Measurements from ENCODE around the gene SMYD3. TPM values are rescaled to one million over a fixed set of nuclear protein-coding genes. Genes with fewer than 3 reads are reported as not detected.

Gene SMYD3
- total RNA-seq, 1 donor from 2014 or later: 20.8 TPM

GRCh38 chr1:246544001-246544400 is 36.9 kb upstream of the SMYD3 start:
- ATAC-seq (ENCODE audit: low read depth) (no peak), DNase-seq (no peak)
- Mint-ChIP-seq H3K36me3 (ENCODE audit: low read depth) (peaks cover 62% of the 10 kb centered on the region), H3K9me3 (no peaks in the 10 kb centered on the region), H3K27me3 (no peaks in the 10 kb centered on the region), H3K4me1 (no peaks in the 10 kb centered on the region), H3K27ac (no peak overlapping the region), H3K4me3 (no peak overlapping the region)
- CTCF ChIA-PET: no interaction called here
- TF ChIP-seq CTCF (IDR thresholded peaks at IDR 0.05): no peak
- intact Hi-C loops (cut with micrococcal nuclease): no loop called here
- POLR2A ChIA-PET: no interaction called here

GRCh38 chr1:246540738-246541491 is 33.8 kb upstream of the SMYD3 start:
- no peaks in the 10 kb centered on the region for H3K4me1 Mint-ChIP-seq
- POLR2A ChIA-PET: no interaction called here
- peaks cover 51% of the 10 kb centered on the region for H3K36me3 Mint-ChIP-seq (ENCODE audit: low read depth)
- TF ChIP-seq CTCF (IDR thresholded peaks at IDR 0.05): no peak
- CTCF ChIA-PET: no interaction called here
- no peak overlapping the region for H3K4me3 Mint-ChIP-seq
- no peaks in the 10 kb centered on the region for H3K9me3 Mint-ChIP-seq
- H3K27me3 Mint-ChIP-seq: no peaks in the 10 kb centered on the region
- ATAC-seq (ENCODE audit: low read depth): no peak
- intact Hi-C loops (cut with micrococcal nuclease): no loop called here
- no peak overlapping the region for H3K27ac Mint-ChIP-seq
- no peak for DNase-seq

GRCh38 chr1:246537887-246538286 is 30.8 kb upstream of the SMYD3 start:
- no peak for ATAC-seq (ENCODE audit: low read depth)
- DNase-seq: no peak
- H3K36me3 Mint-ChIP-seq (ENCODE audit: low read depth): peaks cover 26% of the 10 kb centered on the region

GRCh38 chr1:246537441-246537840 is 30.4 kb upstream of the SMYD3 start:
- no peak for ATAC-seq (ENCODE audit: low read depth)
- no peaks in the 10 kb centered on the region for H3K9me3 Mint-ChIP-seq
- no peak overlapping the region for H3K4me3 Mint-ChIP-seq
- no peak for DNase-seq
- intact Hi-C loops (cut with micrococcal nuclease): no loop called here
- TF ChIP-seq CTCF (IDR thresholded peaks at IDR 0.05): no peak
- ChIA-PET CTCF (no interaction called here), POLR2A (no interaction called here)
- H3K27ac Mint-ChIP-seq: no peak overlapping the region
- H3K36me3 Mint-ChIP-seq (ENCODE audit: low read depth): peaks cover 24% of the 10 kb centered on the region
- no peaks in the 10 kb centered on the region for H3K27me3 Mint-ChIP-seq
- H3K4me1 Mint-ChIP-seq: no peaks in the 10 kb centered on the region

More at GRCh38 chr1:246537887-246538286, 30.8 kb upstream of the SMYD3 start:
- TF ChIP-seq CTCF (IDR thresholded peaks at IDR 0.05): no peak
- no peaks in the 10 kb centered on the region for H3K4me1 Mint-ChIP-seq
- no peaks in the 10 kb centered on the region for H3K9me3 Mint-ChIP-seq
- no peak overlapping the region for H3K27ac Mint-ChIP-seq
- ChIA-PET POLR2A (no interaction called here), CTCF (no interaction called here)
- intact Hi-C loops (cut with micrococcal nuclease): no loop called here
- H3K27me3 Mint-ChIP-seq: no peaks in the 10 kb centered on the region
- no peak overlapping the region for H3K4me3 Mint-ChIP-seq

GRCh38 chr1:246534114-246534513 is 27.0 kb upstream of the SMYD3 start:
- ChIA-PET POLR2A (no interaction called here), CTCF (interaction anchor here (0.6 kb wide), 2 partner anchors 90 to 170 kb away, joined by 3 to 4 read pairs; no protein-coding TSS in a partner anchor)

More at GRCh38 chr1:246534114-246534513, 27.0 kb upstream of the SMYD3 start:
- ATAC-seq (ENCODE audit: low read depth) (no peak), DNase-seq (no peak)
- intact Hi-C loops (cut with micrococcal nuclease): no loop called here
- Mint-ChIP-seq H3K9me3 (peaks cover 11% of the 10 kb centered on the region), H3K27ac (no peak overlapping the region), H3K36me3 (ENCODE audit: low read depth) (peaks cover 2% of the 10 kb centered on the region), H3K4me1 (no peaks in the 10 kb centered on the region), H3K4me3 (no peak overlapping the region), H3K27me3 (no peaks in the 10 kb centered on the region)
- TF ChIP-seq CTCF (IDR thresholded peaks at IDR 0.05): no peak
